GM19099 (cell line): ENCODE data around the gene SCAF1.

Experiments used
- POLR2A ChIP-seq: IDR thresholded peaks from 3 replicates; pipeline ENCODE4 v1.6.1; 2011; ENCODE audit warnings: low read depth; ENCODE audit not compliant: insufficient read length; ENCODE audit errors: extremely low read depth

The SCAF1 gene

GRCh38 chr19:49655570-49656455 is 13.8 kb downstream of the SCAF1 start:
- no peak for TF ChIP-seq POLR2A

GRCh38 chr19:49656456-49657109 is 14.6 kb downstream of the SCAF1 start:
- no peak for TF ChIP-seq POLR2A

- TF ChIP-seq POLR2A = no peak
Observed at GRCh38 chr19:49657493-49658138, 15.6 kb downstream of the SCAF1 start.

GRCh38 chr19:49658139-49658517 is 16.1 kb downstream of the SCAF1 start:
- no peak for TF ChIP-seq POLR2A

- TF ChIP-seq POLR2A = no peak
Observed at GRCh38 chr19:49658566-49659442, 16.8 kb downstream of the SCAF1 start.

GRCh38 chr19:49660338-49660961 is 18.4 kb downstream of the SCAF1 start:
- TF ChIP-seq POLR2A = no peak

- TF ChIP-seq POLR2A = no peak
Observed at GRCh38 chr19:49662011-49662410, 20.0 kb downstream of the SCAF1 start.

GRCh38 chr19:49663224-49663623 is 21.2 kb downstream of the SCAF1 start:
- no peak for TF ChIP-seq POLR2A

GRCh38 chr19:49664171-49665035 is 22.4 kb downstream of the SCAF1 start:
- no peak for TF ChIP-seq POLR2A

GRCh38 chr19:49665036-49665350 is 23.0 kb downstream of the SCAF1 start:
- no peak for TF ChIP-seq POLR2A

GRCh38 chr19:49665351-49666119 is 23.5 kb downstream of the SCAF1 start, which contains the start of the genes BCL2L12 and IRF3:
Gene BCL2L12, plus strand, starts transcription at chr19:49665933. Its CDS starts 760 bp downstream, at chr19:49666693.
Gene IRF3, minus strand, starts transcription at chr19:49665857. Its CDS starts 1,019 bp downstream, at chr19:49664838.
- peak; percentile 62 for TF ChIP-seq POLR2A

GRCh38 chr19:49666120-49666444 is 24.1 kb downstream of the SCAF1 start:
- no peak for TF ChIP-seq POLR2A

- TF ChIP-seq POLR2A = no peak
Observed at GRCh38 chr19:49667473-49667872, 25.5 kb downstream of the SCAF1 start.

- TF ChIP-seq POLR2A = no peak
Observed at GRCh38 chr19:49669516-49669915, 27.5 kb downstream of the SCAF1 start.
